DOHH2 (cell line): ENCODE results near the gene IMMP2L.

Experiments
- CTCF ChIP-seq: fragments of 200-600 bp; sonication (generic); IDR thresholded peaks from one replicate; pipeline ENCODE4 v1.5.1; 2014; ENCODE audit warnings: antibody characterized with exemption, mild to moderate bottlenecking, low read depth, low read length; ENCODE audit not compliant: poor library complexity, severe bottlenecking
- EZH2phosphoT487 ChIP-seq: fragments of 200-600 bp; sonication (generic); IDR thresholded peaks from 2 replicates; pipeline ENCODE4 v1.6.1; 2017; ENCODE audit warnings: borderline replicate concordance, mild to moderate bottlenecking, antibody characterized with exemption, low read length, moderate library complexity, mixed read lengths

DNA sequence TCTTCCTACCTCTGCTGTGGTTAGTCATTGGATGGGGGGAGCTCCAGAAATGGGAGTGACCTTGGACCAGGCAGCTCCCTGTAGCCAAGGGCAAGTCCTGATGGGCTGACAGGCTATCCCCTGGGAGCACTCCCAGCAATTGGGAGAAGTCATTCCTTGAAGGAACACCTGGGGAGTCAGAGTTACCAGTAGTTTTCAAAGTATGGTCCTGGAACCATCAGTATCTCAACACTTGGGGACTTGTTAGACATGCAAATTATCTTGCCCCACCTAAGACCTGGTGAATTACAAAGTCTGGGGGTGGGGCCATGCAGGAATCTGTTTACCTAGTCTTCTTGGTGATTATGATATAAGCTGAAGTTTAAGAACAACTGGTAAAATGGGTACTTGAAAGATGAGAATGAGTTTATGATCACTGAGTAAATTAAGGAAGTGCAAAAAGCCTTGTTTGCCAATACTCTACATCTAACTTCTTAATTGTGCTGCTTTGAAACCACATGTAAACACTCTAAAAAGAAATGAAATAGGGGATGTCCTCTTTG, 758.6 kb downstream of the IMMP2L start:
- TF ChIP-seq CTCF (no peak), EZH2phosphoT487 (no peak)
